ENCODE results near the gene OTOA. TPM values are rescaled to one million over a fixed set of nuclear protein-coding genes. Genes with fewer than 3 reads are reported as not detected.

Gene OTOA
- total and polyA plus RNA-seq, 2 of the 8 experiments (the other 6 are each of a cell fraction or from before 2014, with no cell fraction given), result 0.06 to 0.32 TPM

GRCh38 chr16:21713549-21714368 is 50.0 kb downstream of the OTOA start:
- Histone ChIP-seq H3K27ac (ENCODE audit: low read depth, low read length) (no peak overlapping the region), H2AK5ac (ENCODE audit: low read depth, low read length) (no peak overlapping the region), H3K9ac (replicated peaks in 1 of 4; ENCODE audit: extremely low read depth in 1 of 4, low read depth in 3 of 4, low read length in 3 of 4) (no peak overlapping the region; a peak in 1 of 7 replicates), H3K79me2 (ENCODE audit: control insufficient read depth in 1 of 2, insufficient read depth in 2 of 2, low read length in 2 of 2) (no peaks in the 10 kb centered on the region), H2BK15ac (ENCODE audit: low read length) (no peak overlapping the region), H3K79me1 (ENCODE audit: low read depth, low read length) (no peaks in the 10 kb centered on the region), H3K18ac (ENCODE audit: extremely low read depth, low read length) (no peak overlapping the region), H3K27me3 (replicated peaks in 1 of 4; ENCODE audit: control insufficient read depth in 3 of 4, extremely low read depth in 1 of 4, insufficient read depth in 3 of 4, low read length in 3 of 4) (no peaks in the 10 kb centered on the region), H3K36me3 (ENCODE audit: control insufficient read depth in 2 of 4, insufficient read depth in 4 of 4, low read length in 3 of 4) (no peaks in the 10 kb centered on the region), H3K4me3 (ENCODE audit: extremely low read depth in 1 of 4, insufficient read depth in 2 of 4, low read depth in 3 of 4, low read length in 4 of 4) (no peak overlapping the region), H4K8ac (ENCODE audit: extremely low read depth, insufficient read depth, low read length) (no peak overlapping the region; the same call in 1 of the 2 replicates), H3K4me1 (replicated peaks in 1 of 4; ENCODE audit: control insufficient read depth in 3 of 4, insufficient read depth in 4 of 4, low read length in 3 of 4) (no peaks in the 10 kb centered on the region), H4K20me1 (replicated peaks in 1 of 2; ENCODE audit: control insufficient read depth in 1 of 2, insufficient read depth in 2 of 2, low read length in 2 of 2) (no peaks in the 10 kb centered on the region), H4K5ac (ENCODE audit: insufficient read length, low read depth, low read length) (no peak overlapping the region), H3K23me2 (ENCODE audit: low read depth, low read length) (no peaks in the 10 kb centered on the region), H2BK120ac (replicated peaks; ENCODE audit: low read depth, low read length) (no peak overlapping the region), H2BK12ac (ENCODE audit: low read depth, low read length) (no peak overlapping the region), H2AFZ (ENCODE audit: low read length) (no peak overlapping the region), H3K23ac (ENCODE audit: insufficient read length) (no peak overlapping the region), H2BK20ac (ENCODE audit: low read length) (no peak overlapping the region), H3K56ac (replicated peaks; ENCODE audit: insufficient read length, low read depth, low read length) (no peak overlapping the region), H3K4ac (replicated peaks; ENCODE audit: insufficient read length, low read depth, low read length) (no peak overlapping the region), H3K4me2 (ENCODE audit: insufficient read depth in 1 of 2, low read depth in 2 of 2, low read length in 2 of 2) (no peak overlapping the region), H2BK5ac (ENCODE audit: low read depth, low read length) (no peak overlapping the region), H4K91ac (replicated peaks; ENCODE audit: insufficient read length, low read length) (no peak overlapping the region), H3K9me3 (ENCODE audit: insufficient read depth in 2 of 2, low read depth in 1 of 2, low read length in 1 of 2) (no peaks in the 10 kb centered on the region), H3K14ac (ENCODE audit: insufficient read length) (no peak overlapping the region)
- DNase-seq (ENCODE audit: low read depth in 1 of 2, low spot score in 2 of 2) (no peak), FAIRE-seq (no peak)
- ChIA-PET CTCF (ENCODE audit: partially characterized antibody) (interaction anchor here (1.2 to 8.1 kb wide), 2 partner anchors 55 to 108 kb away, joined by 3 to 67 read pairs; no protein-coding TSS in a partner anchor), POLR2A (ENCODE audit: partially characterized antibody) (no interaction called here)
- no peak for TF ChIP-seq CTCF (IDR thresholded peaks at IDR 0.05; ENCODE audit: control extremely low read depth in 1 of 3, insufficient read depth in 1 of 3, low read depth in 1 of 3, low read length in 3 of 3)
- no peak for TF ChIP-seq TCF12 (IDR thresholded peaks at IDR 0.05; ENCODE audit: low read depth, low read length)
- no peak for TF ChIP-seq TEAD4 (IDR thresholded peaks at IDR 0.05; ENCODE audit: low read depth, low read length)
- no peak for TF ChIP-seq RBBP5 (IDR thresholded peaks at IDR 0.05; ENCODE audit: borderline replicate concordance, low read depth, low read length)
- no peak for TF ChIP-seq RXRA (IDR thresholded peaks at IDR 0.05; ENCODE audit: insufficient read depth, low read depth, low read length)
- 81% methylated on average over 5 of the region's 5 CpGs; no CpG with 5 or more reads in 1 of the 2 experiments for whole genome bisulfite sequencing, 2 experiments (ENCODE audit: extremely low coverage in 1 of 2, insufficient coverage in 1 of 2, insufficient read length in 1 of 2, insufficient replicate concordance in 2 of 2, low coverage in 1 of 2, low lambda C conversion rate in 2 of 2, missing lambda C conversion rate in 1 of 2)

Data from H1 (cell line).